Breast epithelium (tissue), 4 donors: ENCODE data around the gene CCDC77. TPM values are rescaled to one million over a fixed set of nuclear protein-coding genes. Genes with fewer than 3 reads are reported as not detected.

ENCODE experiments used
- DNase-seq, 2 donors: peaks; one replicate each; pipeline ENCODE4 v3.0.0-alpha.2; 2019; ENCODE audit warnings: low spot score in 2 of 2
- H3K27ac ChIP-seq, 2 donors: fragments of 200-600 bp; sonication (generic) in 1 of 2; one replicate each; pipeline ENCODE4 v1.5.1; 2016 to 2019; ENCODE audit warnings: mild to moderate bottlenecking in 1 of 2
- H3K27me3 ChIP-seq, 2 donors: fragments of 200-600 bp; sonication (generic) in 1 of 2; one replicate each; pipeline versions ENCODE4 v1.5.1 to v1.6.0; 2017 to 2019; ENCODE audit warnings: control low read depth in 1 of 2, mild to moderate bottlenecking in 1 of 2
- H3K36me3 ChIP-seq: fragments of 200-600 bp; one replicate; pipeline ENCODE4 v1.5.1; 2019
- H3K4me1 ChIP-seq, 2 donors: fragments of 200-600 bp; sonication (generic); one replicate each; pipeline ENCODE4 v1.5.1; 2016 to 2019; ENCODE audit warnings: control low read depth in 1 of 2
- H3K4me3 ChIP-seq, 3 donors: fragments of 200-600 bp; sonication (generic); 1 replicate in 2 of 3; 2 replicates in 1 of 3; pipeline ENCODE4 v1.5.1; 2016 to 2019; ENCODE audit warnings: mild to moderate bottlenecking in 3 of 3, moderate library complexity in 2 of 3
- H3K9me3 ChIP-seq, 2 donors: fragments of 200-600 bp; sonication (generic) in 1 of 2; one replicate each; pipeline ENCODE4 v1.5.1; 2016 to 2019; ENCODE audit warnings: control low read depth in 1 of 2
- CTCF ChIP-seq, 3 donors: fragments of 450-650 bp; IDR thresholded peaks; one replicate each; pipeline ENCODE4 v1.5.1; 2016 to 2017; ENCODE audit warnings: antibody characterized with exemption in 3 of 3, mild to moderate bottlenecking in 3 of 3, moderate library complexity in 3 of 3
- POLR2A ChIP-seq: fragments of 450-650 bp; IDR thresholded peaks from one replicate; pipeline ENCODE4 v1.6.1; 2016; ENCODE audit warnings: antibody characterized with exemption, mild to moderate bottlenecking, moderate library complexity
- POLR2AphosphoS5 ChIP-seq, 3 donors: sonication (generic); formaldehyde crosslinking; IDR thresholded peaks; one replicate each; pipeline ENCODE4 v1.6.1; 2017; ENCODE audit warnings: antibody characterized with exemption in 3 of 3
- intact Hi-C: fragments of 100-400 bp; cut with DNase I; formaldehyde crosslinking; loops from one replicate; pipeline ENCODE4 v1.15.1; 2023; ENCODE audit warnings: low total_unique reads
- total RNA-seq, 3 donors: library from RNA; depleted of rRNA; stranded (reverse); fragments of >200 nt; gene quantifications; one replicate each; pipeline ENCODE4 v1.1.0, GENCODE V29; 2016

Gene CCDC77
- total RNA-seq, 3 donors from 2014 or later = 5.6 to 8.9 (median 7.5) TPM

- intact Hi-C loops = loop anchor here (10.0 kb wide), 1 partner anchor 1208 kb away; the partner anchor contains the start of gene FBXL14
- H3K36me3 ChIP-seq = no peaks in the 10 kb centered on the region
- no peaks in the 10 kb centered on the region for H3K9me3 ChIP-seq
- H3K27me3 ChIP-seq = no peaks in the 10 kb centered on the region
- H3K4me3 ChIP-seq = no peak overlapping the region
- H3K4me1 ChIP-seq = peaks cover 0 to 4% of the 10 kb centered on the region in 2 donors
- H3K27ac ChIP-seq = no peak overlapping the region
- DNase-seq = no peak
- TF ChIP-seq POLR2AphosphoS5 (IDR thresholded peaks at IDR 0.05) = no peak
- no peak for TF ChIP-seq CTCF (IDR thresholded peaks at IDR 0.05)
- TF ChIP-seq POLR2A = no peak
Observed at GRCh38 chr12:386651-387050, 14.8 kb upstream of the CCDC77 start.

- intact Hi-C loops = loop anchor here (10.0 kb wide), 1 partner anchor 1207 kb away; the partner anchor contains the start of gene FBXL14
- no peak for TF ChIP-seq POLR2AphosphoS5 (IDR thresholded peaks at IDR 0.05)
- no peak for TF ChIP-seq POLR2A
- no peak for TF ChIP-seq CTCF (IDR thresholded peaks at IDR 0.05)
- Histone ChIP-seq H3K36me3 (no peaks in the 10 kb centered on the region), H3K27ac (peak overlapping the region; percentile 94 to 96), H3K4me3 (peak overlapping the region; percentile 87 to 90 (median 88)), H3K4me1 (peaks cover 0 to 4% of the 10 kb centered on the region in 2 donors), H3K9me3 (no peaks in the 10 kb centered on the region), H3K27me3 (no peaks in the 10 kb centered on the region)
- DNase-seq = no peak
Observed at GRCh38 chr12:388012-388411, 13.4 kb upstream of the CCDC77 start.

- Histone ChIP-seq H3K36me3 (no peaks in the 10 kb centered on the region), H3K27ac (peak overlapping the region; percentile 94 to 96), H3K27me3 (no peaks in the 10 kb centered on the region), H3K4me1 (peaks cover 0 to 4% of the 10 kb centered on the region in 2 donors), H3K4me3 (peak overlapping the region; percentile 87 to 90 (median 88)), H3K9me3 (no peaks in the 10 kb centered on the region)
- TF ChIP-seq POLR2AphosphoS5 (IDR thresholded peaks at IDR 0.05) = no peak
- no peak for TF ChIP-seq POLR2A
- TF ChIP-seq CTCF (IDR thresholded peaks at IDR 0.05) = no peak
- intact Hi-C loops = loop anchor here (10.0 kb wide), 1 partner anchor 1206 kb away; the partner anchor contains the start of gene FBXL14
- no peak for DNase-seq
Observed at GRCh38 chr12:388541-389141, 12.8 kb upstream of the CCDC77 start.

GRCh38 chr12:389142-390096, 12.0 kb upstream of the CCDC77 start, which contains the start of gene KDM5A:
Gene KDM5A, minus strand, starts transcription at chr12:389320. Its CDS starts 229 bp downstream, at chr12:389091.
- peak; percentile 80 to 87 for DNase-seq
- Histone ChIP-seq H3K9me3 (no peaks in the 10 kb centered on the region), H3K4me3 (peak within 1 kb of the TSS; percentile 87 to 90 (median 88)), H3K36me3 (no peaks in the 10 kb centered on the region), H3K27me3 (no peaks in the 10 kb centered on the region), H3K27ac (peak within 1 kb of the TSS; percentile 94 to 96), H3K4me1 (peaks cover 0 to 4% of the 10 kb centered on the region in 2 donors)
- peak; percentile 90 to 97 (median 96) for TF ChIP-seq POLR2AphosphoS5 (IDR thresholded peaks at IDR 0.05)
- TF ChIP-seq POLR2A = no peak
- peak in 1 of 3 donors; percentile 26 for TF ChIP-seq CTCF (IDR thresholded peaks at IDR 0.05)
- intact Hi-C loops = loop anchor here (10.0 kb wide), 1 partner anchor 1205 kb away; the partner anchor contains the start of gene FBXL14
